GM21786 (cell line): ENCODE data around the gene CSNK1E.

Experiments used
- ATAC-seq: cut with Tn5 transposase; IDR thresholded peaks from one replicate; pipeline ENCODE4 v1.9.1; 2021; ENCODE audit not compliant: unreplicated experiment

Gene CSNK1E

DNA sequence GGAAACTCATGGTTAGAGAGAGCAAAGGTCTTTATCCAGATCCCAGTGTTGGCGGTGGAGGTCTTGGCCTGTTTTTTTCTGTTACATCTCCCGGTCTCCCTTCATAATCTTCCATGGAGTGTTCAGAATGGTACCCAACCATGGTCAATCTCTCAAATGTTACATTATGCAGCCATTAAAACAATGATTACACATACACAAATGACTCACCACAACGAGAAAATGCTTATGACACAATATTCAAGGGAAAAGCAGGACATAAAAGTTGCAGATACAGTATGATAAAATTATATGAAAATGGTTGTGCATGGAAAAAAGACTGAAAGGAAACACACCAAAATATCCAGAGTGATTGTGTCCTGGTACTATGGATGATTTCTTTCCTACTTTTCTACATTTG lies 17.8 kb upstream of the CSNK1E start:
- no peak for ATAC-seq

DNA sequence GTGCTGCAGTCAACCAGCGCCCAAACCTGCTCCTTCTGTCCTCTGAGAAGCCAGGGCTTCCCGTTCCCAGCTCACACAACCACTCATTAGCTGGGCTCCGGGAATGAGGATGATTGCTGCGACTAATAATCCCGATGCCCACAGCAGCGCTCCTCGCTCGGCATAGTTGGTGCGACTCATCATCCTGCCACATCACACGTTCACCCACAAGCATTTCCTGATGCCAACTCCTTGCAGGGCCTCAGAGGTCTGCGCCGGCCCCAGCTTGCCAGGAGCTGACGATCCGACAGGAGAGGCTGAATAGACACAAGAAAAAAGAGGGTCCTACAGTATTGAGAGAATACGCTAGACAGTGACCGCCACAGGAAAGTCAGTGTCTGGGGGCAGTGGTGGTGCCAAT lies 10.6 kb upstream of the CSNK1E start:
- ATAC-seq, result no peak

DNA sequence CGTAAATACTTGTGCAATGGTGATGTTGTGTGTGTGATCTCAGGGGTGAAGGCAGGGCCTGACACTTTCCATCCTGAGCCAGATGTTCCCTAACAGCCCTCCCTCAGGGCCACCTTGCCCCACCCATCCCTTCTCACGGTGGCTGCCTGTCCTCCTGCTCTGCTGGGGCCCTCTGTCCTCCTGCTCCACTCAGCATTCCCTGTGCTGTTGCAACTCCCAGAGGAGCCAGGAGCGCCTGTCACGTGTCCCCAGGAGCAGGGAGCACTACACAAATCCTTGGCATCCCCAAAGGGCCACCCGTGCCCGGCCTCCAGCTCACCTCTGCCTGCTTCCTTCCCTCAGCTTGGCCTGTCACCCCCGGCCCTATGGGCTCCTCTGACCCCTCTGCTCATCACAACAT lies 10.2 kb upstream of the CSNK1E start:
- no peak for ATAC-seq

DNA sequence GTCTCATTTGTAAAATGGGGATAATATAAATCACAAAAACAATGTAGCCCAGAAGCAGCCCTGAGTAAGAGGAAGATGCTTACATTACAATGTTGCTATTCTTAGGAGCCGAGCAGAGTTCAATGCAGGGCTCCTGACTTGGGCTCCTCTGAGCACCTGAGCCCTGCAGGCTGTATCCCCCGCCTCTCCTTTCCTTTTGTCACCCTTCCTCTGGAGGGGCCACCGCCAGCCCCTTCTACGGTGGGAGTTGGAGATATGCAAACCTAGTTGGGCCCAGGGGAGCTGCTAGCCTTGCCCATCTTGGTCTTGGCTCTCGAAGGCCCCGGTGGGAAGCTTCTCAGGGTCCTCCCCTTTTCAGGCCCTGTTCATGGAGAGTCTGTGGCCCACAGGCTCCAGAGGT lies 8.4 kb upstream of the CSNK1E start:
- no peak for ATAC-seq

DNA sequence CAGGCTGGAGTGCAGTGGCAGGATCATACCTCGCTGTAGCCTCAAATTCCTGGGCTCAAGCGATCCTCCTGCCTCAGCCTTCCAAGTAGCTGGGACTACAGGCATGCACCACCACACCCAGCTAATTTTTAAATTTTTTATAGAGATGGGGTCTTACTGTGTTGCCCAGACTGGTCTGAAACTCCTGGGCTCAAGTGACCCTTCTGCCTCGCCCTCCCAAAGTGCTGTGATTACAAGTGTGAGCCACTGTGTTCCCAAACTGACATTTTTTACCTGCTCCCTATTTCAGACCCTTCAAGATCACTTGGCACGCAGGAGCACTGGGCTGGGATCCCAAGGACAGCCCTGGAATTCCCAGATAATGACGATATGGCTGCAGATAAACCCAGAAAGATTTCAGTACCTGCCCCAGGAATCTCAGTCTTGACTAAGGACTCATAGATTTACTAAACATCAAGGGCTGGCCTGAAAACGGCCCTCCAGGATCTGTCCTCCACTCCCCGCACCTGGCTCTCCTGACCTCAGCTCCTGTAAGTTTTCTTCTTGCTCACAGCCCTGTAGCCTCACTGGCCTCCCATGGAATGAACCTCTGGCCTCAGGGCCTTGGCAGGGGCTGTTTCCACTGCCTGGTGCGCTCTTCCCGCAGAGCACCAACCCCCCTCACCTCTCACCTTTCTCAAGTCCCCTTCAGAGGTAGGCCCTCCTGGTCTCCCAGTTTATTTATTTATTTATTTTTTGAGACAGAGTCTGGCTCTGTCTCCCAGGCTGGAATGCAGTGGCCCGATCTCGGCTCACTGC lies 3.6 kb upstream of the CSNK1E start:
- ATAC-seq, result no peak

DNA sequence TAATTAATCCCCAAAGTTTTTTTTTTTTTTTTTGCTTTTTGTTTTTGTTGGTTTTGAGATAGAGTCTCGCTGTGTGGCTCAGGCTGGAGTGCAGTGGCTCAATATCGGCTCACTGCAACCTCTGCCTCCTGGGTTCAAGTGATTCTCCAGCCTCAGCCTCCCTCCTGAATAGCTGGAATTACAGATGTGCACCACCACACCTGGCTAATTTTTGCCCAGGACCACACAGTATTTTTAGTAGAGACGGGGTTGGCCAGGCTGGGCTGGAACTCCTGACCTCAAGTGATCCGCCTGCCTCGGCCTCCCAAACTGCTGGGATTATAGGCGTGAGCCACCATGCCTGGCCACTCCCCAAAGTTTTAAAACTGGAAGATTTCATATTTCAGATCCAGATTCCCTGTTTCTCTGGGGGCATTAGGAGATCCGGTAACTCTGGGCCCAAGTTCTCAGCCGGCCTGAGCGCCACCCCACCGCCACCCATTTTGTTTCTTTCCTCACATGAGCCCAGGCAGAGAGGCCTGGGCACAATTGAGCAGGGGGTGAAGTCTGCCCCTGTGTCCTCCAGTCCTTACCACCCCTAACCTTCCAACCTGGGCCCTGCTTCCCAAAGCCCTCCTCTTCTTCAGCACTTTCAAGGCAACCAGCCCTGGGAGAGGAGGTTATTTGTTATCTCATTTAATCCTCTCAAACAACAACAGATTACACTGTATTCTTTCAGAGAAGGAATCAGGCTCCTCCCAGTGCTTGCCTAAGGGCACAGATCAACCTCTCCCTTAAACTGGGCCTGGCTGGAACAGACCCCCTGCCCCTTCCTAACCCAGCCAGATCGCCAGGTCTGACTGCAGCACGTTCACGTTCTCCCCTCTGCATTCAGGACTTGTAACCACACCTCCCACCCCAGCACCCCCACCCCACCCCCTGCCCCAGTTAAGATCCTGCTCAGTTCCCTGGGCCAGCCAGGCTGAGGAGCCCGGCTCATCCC lies 1.9 kb upstream of the CSNK1E start:
- no peak for ATAC-seq

DNA sequence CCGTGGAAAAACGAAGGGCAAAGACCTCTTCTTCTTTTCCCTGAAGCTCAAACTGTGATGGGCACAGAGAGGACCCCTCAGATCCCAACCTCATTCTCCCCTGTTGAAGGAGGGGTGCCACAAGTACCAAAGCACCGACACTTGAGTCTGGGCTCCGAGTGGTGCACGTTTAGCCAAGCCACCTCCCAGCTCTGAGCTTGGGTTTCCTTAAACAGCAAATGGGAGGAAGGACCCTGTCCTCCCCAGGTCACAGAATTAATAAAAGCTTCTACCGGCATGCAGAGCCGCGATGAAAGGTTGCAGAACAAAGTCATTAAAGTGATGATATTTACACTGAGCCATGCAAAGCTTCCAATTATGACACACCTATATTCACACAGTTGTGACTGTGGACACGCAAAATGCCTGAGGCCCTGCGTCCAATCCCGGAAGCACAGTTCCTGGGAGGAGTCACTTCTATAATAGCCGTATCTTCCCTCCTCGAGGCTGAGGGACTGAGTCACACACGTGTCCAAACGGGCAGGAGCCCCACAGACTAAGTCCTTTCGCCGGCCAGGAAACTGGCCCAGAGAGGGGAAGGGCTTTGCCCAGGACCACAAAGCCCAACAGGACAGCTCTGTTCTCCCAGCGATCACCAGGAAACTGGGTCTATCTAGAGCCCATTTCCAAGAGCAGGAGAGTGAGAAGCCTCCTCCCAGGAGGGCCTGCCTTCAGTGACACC lies 922 bp upstream of the CSNK1E start:
- no peak for ATAC-seq

DNA sequence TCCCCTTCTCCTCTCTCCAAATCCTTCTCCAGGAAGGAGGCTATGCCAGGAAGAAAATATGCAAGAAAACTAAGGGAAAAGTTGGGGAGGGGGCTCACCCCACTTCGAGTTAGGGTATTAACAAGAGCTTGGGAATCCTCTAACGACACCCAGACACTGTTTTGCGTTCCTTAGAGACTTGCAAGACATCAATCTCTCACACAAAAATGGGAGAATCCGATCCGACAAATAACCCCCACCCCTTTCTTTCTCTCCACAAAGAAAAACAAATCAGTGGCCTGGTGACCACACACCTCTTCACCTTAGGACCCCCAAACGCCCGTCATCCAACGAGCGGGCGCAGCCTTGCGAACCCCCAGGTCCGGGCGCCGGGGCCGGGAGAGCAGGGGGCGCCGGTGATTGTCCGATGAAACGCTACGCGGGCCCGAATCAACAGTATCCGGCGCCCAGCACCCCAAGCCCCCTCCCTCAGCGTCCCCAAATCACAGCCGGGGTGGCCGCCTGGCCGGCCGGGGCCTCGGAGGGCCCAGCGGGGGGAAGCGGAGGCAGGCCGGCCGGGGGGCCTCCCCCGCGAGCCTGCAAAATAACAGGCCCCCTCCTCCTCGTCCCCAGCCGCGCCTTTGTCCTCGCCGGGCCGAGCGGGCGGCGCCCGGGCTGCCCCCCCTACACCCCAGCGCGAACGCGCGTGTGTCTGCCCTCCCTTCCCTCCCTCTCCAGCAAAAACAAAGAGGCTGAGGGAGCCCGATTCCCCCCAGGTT lies 690 bp downstream of the CSNK1E start:
- ATAC-seq, result no peak

DNA sequence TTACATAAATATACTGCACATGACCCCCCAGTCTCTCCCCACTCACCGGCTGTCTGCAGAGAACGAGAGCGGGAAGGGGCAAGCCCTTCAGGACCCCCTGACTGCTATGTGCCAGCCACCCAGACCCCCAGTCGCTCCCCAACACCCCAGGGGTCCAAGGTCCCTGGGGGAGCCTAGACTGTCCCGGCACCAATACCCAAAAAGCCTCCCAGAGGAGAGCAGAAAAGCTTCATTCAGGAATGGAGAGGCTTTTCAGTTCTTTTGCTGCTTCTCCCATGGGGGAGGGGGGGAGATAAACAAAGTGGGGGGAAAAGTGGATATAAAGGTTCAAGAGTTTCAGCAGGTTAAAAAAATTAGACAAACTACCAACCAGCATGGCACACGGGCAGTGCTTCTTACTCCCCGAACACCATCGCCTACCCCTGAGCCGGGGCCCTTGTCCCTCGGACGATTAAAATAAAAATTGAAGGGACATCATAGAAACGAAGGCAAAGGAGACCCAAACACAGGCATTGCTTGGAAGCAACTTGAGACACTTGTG lies 1.3 kb downstream of the CSNK1E start:
- no peak for ATAC-seq

DNA sequence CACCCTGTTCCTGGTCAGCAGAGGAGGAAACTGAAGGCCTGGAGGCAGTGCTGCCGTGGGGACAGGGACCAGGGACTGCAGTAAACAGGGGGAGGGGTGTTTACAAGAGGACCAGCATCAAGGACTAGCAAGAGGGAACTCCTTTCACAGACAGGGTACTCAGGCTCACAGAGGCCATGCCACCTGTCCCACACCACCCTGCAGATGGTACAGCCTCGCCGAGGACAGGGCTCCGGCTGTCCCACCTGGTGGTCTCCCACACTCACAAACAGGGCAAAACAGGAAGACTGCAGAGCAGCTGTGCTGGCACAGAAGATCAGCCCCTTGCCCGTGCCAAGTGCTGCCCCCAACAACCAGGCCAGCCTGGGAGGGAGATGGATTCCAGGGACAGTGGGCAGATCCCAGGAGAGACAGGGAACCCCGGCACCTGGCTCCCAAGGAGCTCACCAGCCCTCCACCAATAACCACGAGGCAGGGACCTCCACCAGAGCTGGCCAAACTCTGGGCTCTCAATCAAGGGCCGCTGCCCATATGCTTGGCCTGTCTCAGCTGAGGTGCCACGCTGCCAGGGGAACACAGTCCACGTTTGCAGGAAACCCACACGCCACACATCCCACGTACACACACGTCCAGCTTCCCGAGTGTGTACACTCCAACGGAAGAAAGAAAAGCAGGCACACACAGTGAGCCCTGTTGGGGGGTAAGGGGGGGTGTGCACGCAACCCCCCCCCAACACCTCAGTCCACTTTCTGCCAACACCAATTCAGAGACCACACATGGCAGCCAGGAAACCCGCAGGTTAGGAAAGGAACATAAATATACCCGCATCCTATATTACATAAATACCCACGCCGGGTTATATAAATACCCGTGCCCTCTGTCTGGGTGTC lies 2.1 kb downstream of the CSNK1E start:
- no peak for ATAC-seq

DNA sequence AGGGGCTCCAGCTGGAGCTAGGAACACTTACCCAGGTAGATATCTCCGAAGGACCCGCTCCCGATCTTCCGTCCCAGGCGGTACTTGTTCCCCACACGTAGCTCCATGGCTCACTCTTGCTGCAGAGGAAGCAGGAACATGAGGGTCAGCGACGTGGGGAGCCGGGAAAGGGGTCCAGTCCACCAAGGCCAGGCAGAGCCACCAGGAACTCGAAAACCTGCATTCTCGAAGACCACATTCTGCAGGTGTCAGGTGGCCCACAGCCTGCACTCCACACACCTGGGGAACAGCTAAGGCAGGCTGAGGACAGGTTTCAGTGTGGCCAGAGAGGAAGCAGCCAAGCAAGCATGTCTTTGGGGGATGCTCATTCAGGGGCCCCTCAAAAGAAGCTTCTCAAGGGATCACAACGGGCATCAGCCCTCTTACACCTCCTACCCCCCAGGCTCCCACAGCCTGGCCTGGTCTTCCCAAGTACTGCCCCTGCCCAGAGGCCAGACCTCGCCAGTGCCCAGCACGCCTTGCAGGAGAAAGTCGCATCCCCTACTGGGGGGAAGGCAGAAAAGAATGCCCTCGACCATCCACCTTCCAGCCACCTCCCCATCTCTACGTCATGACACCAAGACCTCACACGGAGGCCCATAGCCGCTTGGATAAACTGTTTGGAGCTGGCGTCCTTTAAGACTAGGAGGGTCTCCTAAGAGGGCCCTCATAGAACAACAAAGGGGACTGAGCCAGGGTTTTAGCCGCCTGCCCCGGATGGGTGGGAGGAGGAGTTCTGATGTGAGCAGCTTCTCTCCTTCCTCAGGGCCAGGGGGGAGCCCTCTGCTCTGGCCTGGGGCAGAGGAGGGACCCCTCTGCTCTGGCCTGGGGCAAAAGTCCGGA lies 2.9 kb downstream of the CSNK1E start:
- no peak for ATAC-seq

DNA sequence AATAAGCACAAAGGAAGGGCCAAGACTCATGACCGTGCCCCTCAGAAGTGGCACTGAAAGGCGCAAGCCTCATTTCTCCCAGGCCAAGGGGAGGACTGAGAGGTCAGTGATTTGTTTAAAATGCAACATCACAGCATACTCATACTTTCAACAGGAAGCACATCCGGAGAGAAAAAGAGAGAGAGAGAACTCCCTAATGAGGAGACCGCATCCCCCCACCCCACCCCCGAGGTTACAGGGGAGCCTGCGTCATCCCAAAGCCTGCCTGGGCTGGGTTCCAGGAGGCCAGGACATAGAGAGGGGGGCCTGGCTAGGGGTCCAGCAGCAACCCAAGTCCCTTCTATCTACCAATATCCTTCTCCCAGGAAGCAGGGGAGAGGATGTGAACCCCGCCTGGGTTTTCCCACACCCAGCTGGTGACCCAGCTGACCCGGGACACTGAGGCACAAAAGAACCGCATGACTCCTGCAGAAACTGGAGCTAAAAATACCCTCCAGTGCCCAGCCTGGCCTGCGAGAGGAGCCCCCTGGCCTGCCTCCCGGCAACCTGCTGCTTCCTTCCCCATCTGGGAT lies 3.8 kb downstream of the CSNK1E start:
- no peak for ATAC-seq

DNA sequence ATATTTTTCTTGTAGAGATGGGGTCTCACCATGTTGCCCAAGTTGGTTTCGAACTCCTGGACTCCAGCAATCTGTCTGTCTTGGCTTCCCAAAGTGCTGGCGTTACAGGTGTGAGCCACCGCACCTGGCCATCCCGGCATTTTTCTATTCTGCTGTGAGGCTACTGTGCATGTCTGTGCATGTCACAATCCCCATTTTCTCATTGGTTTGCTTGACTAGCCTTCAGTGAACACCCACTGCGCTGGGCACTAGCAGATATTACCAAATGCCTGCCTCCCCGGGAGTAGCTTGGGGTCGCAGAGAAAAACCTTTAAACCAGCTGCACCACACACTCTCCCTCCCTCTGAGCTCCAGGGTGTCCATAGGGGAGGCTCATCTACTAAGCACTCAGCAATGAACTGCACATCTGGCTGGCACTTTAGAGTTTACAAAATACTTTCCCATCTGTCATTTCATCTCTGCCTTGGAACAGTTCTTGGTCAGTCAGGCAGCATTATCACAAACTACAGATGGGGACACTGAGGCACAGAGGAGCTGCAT lies 4.9 kb downstream of the CSNK1E start:
- ATAC-seq, result no peak

DNA sequence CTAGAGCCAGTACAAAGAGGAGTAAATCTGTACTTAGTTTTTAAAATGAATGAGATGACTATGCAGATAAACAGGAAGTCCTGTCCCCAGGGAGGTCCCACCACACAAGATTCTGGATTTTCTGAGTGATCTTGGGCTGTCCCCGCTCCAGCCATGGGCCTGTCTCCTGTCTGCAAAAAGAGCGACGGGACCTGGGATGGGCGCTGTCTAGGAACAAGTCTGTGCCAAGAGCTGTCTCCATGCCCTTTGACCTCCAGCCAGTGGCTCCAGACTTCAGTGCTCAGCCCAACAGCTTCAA lies 6.0 kb downstream of the CSNK1E start:
- ATAC-seq, result no peak

DNA sequence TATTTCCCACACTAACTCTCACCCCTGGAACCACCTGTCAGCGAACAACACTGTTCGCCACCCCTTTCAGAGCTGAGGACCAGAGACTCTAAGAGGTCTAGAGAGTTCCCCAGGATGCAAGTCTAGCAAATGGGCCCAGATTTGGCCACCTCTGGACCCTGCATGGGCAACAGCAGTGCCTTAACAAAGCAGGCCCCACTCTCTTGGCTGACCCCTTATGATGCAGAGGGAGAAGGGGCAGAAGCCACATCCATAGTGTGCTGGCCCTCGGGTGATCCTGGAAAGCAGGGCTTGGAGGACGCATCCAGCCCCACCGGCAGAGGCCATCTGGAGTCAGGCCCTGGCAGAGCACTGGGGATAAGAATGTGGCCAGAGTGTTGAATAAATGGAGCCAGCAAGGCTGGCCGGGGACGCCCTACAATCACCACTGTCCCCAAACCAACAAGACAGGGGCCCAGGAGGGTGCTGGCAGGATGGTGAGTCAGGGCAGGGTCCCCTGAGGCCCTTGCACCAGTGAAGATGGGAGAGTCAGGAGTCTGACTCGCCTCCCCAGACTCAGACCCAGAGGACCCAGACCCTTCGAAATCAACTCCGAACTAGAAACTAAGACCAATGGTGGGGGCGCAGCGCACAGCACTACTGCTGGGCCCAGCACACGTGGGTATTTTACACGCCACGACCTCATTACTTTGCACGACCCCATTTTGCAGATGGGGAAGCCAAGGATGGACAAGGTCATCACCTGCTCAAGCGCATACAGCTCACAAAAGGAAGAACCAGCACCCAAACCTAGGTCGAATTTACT lies 6.5 kb downstream of the CSNK1E start:
- no peak for ATAC-seq

DNA sequence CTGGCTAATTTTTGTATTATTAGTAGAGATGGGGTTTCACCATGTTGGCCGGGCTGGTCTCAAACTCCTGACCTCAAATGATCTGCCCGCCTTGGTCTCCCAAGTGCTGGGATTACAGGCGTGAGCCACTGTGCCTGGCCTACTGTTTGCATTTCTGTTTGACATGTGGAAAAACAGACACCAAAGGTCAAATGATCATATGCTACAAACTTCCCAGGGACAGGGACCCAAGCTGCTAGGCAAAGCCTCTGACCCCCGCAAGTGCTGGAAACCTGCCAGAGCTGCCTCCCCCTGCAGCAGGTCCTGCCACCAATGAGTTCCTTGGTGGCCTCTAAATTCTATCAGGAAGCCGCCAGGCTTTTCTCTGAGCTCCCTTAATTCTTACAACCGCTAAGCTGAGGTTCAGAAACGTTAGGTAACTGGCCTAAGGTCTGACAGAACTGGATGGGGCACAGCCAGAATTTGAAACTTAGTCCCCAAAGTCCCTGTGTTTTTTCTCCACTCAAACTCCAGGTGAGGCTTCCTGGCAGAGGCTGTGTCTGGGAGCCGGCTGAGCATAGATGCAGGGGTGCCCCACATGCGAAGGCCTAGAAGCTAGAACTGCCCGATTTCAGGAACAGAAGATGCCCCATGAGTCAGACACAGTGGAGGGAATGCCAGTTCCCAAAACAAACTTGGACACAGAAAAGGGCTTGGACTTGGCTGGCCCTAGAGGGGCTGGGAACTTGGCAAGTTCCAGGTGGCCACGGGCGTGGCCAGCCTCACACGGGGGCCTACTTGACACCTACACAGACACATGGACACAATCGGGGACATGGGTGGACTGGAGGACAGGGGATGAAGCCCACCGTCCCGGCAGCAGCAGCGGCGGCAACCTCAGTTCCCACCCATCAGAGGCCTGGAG lies 7.4 kb downstream of the CSNK1E start:
- ATAC-seq, result no peak
